Mucosa of rectum (tissue), 2 donors: ENCODE data around the gene ARHGEF7.

Experiments used
- H3K27ac ChIP-seq, 2 donors: one replicate each; pipeline ENCODE4 v1.7.0; 2013; ENCODE audit warnings: inconsistent platforms in 2 of 2, low read depth in 2 of 2, low read length in 2 of 2
- H3K27me3 ChIP-seq, 2 donors: one replicate each; pipeline ENCODE4 v1.7.0; 2013; ENCODE audit warnings: low read length in 2 of 2; ENCODE audit not compliant: control insufficient read depth in 2 of 2, insufficient read depth in 2 of 2
- H3K36me3 ChIP-seq, 2 donors: one replicate each; pipeline ENCODE4 v1.7.0; 2013; ENCODE audit warnings: low read length in 2 of 2; ENCODE audit not compliant: control insufficient read depth in 2 of 2, insufficient read depth in 2 of 2
- H3K4me1 ChIP-seq, 2 donors: one replicate each; pipeline ENCODE4 v1.7.0; 2013; ENCODE audit warnings: low read length in 2 of 2, mild to moderate bottlenecking in 1 of 2; ENCODE audit not compliant: control insufficient read depth in 2 of 2, insufficient read depth in 2 of 2
- H3K4me3 ChIP-seq, 2 donors: one replicate each; pipeline ENCODE4 v1.7.0; 2013; ENCODE audit warnings: low read length in 2 of 2
- H3K9ac ChIP-seq, 2 donors: one replicate each; pipeline ENCODE4 v1.7.0; 2013; ENCODE audit warnings: low read length in 2 of 2, low read depth in 1 of 2, mild to moderate bottlenecking in 1 of 2
- H3K9me3 ChIP-seq, 2 donors: one replicate each; pipeline ENCODE4 v1.7.0; 2013; ENCODE audit warnings: low read length in 2 of 2; ENCODE audit not compliant: control insufficient read depth in 2 of 2
- donor health status: healthy.
- donor health status: Normal muscosa, but diverticular disease.

Gene ARHGEF7

DNA sequence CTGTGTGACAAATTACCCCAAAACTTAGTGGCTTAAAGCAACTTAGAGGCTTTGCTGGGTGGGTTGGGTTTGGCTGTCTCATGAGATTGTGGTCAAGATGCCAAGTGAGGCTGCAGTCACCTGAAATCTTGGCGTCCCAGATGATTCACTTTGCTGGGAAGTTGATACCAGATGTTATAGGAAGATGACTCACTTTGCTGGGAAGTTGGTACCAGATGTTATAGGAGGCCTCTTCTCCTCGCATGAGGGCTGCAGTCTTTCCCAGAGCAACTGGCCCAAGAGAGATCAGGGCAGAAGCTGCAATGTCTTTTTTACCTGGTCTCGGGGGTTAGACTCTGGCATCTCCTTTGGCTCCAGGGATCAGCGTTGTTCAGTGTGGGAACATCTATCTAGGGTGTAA lies 222.1 kb downstream of the ARHGEF7 start:
- Histone ChIP-seq H3K4me1 (no peaks in the 10 kb centered on the region), H3K9ac (no peak overlapping the region), H3K36me3 (no peaks in the 10 kb centered on the region), H3K27ac (no peak overlapping the region), H3K9me3 (no peaks in the 10 kb centered on the region), H3K27me3 (no peaks in the 10 kb centered on the region), H3K4me3 (no peak overlapping the region)

DNA sequence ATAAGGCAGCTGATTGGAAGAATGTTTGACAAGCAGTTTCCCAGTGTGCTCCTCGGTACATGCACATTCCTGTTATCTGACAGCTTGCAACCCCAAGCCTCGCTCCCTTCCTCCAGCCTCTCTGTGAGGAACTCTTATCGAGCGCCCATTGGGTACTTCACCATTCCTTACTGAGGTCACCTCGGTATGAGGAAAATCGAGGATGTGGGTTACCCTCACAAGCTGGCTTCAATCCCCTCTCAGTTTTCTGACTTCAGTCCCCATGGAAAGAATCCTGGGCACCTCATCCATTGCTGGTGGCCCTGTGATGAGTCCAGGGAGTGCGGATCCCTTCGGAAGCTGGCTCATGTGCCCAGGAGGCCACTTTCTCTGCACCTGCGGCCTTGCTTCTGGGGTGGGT lies 222.6 kb downstream of the ARHGEF7 start:
- H3K36me3 ChIP-seq = no peaks in the 10 kb centered on the region
- no peaks in the 10 kb centered on the region for H3K4me1 ChIP-seq
- H3K4me3 ChIP-seq = no peak overlapping the region
- H3K9ac ChIP-seq = no peak overlapping the region
- H3K27ac ChIP-seq = no peak overlapping the region
- H3K9me3 ChIP-seq = no peaks in the 10 kb centered on the region
- no peaks in the 10 kb centered on the region for H3K27me3 ChIP-seq

DNA sequence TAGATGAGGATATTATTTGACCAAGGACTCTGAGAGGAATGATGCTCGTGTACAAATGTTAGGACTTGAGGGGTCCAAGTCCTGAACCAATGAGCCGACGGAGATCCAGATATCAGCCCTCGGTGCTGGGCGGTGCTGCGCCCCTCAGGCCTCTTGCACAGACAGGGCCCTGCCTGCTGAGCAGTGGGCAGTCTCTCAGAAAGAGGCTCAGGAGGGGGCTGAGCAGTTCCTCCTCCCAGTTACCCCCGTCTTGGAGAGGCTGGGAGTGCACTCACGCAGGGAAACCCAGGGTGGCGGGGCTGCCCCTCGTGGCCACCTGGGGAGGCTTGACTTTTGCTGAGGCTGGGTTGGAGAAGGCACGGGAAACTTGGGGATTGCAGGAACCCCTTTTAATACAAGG lies 223.7 kb downstream of the ARHGEF7 start:
- Histone ChIP-seq H3K9ac (no peak overlapping the region), H3K4me3 (no peak overlapping the region), H3K27me3 (no peaks in the 10 kb centered on the region), H3K9me3 (no peaks in the 10 kb centered on the region), H3K4me1 (no peaks in the 10 kb centered on the region), H3K27ac (no peak overlapping the region), H3K36me3 (no peaks in the 10 kb centered on the region)

DNA sequence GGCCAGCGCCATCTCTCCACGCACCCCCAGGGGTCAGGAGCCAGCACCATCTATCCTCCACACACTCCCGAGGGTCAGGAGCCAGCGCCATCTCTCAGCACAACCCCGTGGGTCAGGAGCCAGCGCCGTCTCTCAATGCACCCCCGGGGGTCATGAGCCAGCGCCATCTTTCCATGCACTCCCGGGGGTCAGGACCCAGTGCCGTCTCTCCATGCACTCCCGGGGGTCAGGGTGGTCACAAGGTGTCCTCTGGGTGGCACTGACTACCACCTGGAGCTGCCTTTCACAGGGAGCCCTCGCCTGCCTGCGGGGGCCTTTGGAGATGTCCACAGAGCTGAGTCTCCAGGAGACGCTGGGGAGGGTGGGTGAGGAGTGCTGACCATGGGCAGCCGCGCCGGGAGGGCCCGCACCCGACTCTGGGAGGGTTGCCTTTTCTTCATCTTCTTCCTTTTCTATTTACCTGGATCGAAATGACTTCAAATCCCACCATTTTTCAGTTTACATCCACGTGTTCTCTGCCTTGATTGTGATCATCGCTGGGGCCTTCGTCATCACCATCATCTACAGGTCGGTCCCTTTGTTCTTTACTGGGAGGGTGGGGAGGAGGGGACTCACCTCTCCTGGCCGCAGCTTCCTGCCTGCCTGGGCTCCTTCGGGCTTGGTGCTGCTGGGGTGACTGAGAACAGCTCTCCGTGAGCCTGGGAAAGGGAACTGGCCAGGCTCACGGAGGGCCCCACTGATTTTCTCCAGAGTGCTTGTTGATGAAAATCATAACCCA lies 224.4 kb downstream of the ARHGEF7 start:
- Histone ChIP-seq H3K27me3 (no peaks in the 10 kb centered on the region), H3K9me3 (no peaks in the 10 kb centered on the region), H3K36me3 (no peaks in the 10 kb centered on the region), H3K9ac (no peak overlapping the region), H3K4me1 (no peaks in the 10 kb centered on the region), H3K4me3 (no peak overlapping the region), H3K27ac (no peak overlapping the region)

- H3K4me1 ChIP-seq = no peaks in the 10 kb centered on the region
- H3K27me3 ChIP-seq = no peaks in the 10 kb centered on the region
- no peak overlapping the region for H3K9ac ChIP-seq
- no peak overlapping the region for H3K4me3 ChIP-seq
- H3K36me3 ChIP-seq = no peaks in the 10 kb centered on the region
- no peaks in the 10 kb centered on the region for H3K9me3 ChIP-seq
- H3K27ac ChIP-seq = no peak overlapping the region
These were observed 226.8 kb downstream of the ARHGEF7 start for GRCh38 chr13:111341886-111342285.

- H3K27me3 ChIP-seq = no peaks in the 10 kb centered on the region
These were observed 227.6 kb downstream of the ARHGEF7 start for GRCh38 chr13:111342721-111343120.

GRCh38 chr13:111343186-111343805 lies 228.2 kb downstream of the ARHGEF7 start:
- no peaks in the 10 kb centered on the region for H3K9me3 ChIP-seq
- no peak overlapping the region for H3K27ac ChIP-seq
- no peaks in the 10 kb centered on the region for H3K36me3 ChIP-seq
- no peak overlapping the region for H3K4me3 ChIP-seq
- no peaks in the 10 kb centered on the region for H3K27me3 ChIP-seq
- H3K4me1 ChIP-seq = no peaks in the 10 kb centered on the region
- H3K9ac ChIP-seq = no peak overlapping the region

More at GRCh38 chr13:111342721-111343120, 227.6 kb downstream of the ARHGEF7 start:
- Histone ChIP-seq H3K36me3 (no peaks in the 10 kb centered on the region), H3K4me3 (no peak overlapping the region), H3K9me3 (no peaks in the 10 kb centered on the region), H3K4me1 (no peaks in the 10 kb centered on the region), H3K27ac (no peak overlapping the region), H3K9ac (no peak overlapping the region)

DNA sequence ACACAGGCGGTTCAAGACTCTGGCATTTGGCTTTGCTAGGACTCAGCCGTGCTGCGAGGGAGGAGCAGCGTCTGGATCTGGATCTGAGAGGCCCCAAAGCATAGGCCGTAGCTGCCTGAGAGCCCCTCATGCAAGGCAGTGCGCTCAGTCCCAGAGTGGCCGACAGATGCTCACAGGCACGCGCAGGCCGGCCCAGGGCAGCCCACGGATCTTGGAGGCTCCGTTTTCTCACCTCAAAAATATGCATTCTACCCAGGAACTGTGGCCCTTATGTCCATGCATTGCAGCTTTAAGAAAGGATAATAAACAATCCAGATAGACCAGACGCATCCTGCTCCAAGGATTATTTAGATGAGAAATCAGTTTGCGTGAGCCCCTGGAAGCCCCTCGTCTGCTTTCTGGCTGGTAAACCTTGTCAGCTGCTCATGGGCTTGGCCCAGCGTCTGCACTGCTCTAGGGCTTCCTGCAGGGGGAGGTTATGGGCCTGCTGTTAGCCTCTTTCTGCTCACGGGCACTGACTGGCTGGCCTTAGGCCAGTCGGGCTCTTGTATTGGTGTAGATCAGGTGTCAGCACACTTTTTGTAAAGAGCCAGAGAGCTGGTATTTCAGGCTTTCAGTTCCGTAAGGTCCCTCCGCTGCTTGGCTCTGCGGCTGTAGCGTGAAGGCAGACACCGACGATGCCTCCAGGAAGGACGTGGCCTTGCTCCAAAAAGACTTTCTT lies 229.5 kb downstream of the ARHGEF7 start:
- Histone ChIP-seq H3K9ac (no peak overlapping the region), H3K4me3 (no peak overlapping the region), H3K27ac (no peak overlapping the region), H3K9me3 (no peaks in the 10 kb centered on the region), H3K36me3 (no peaks in the 10 kb centered on the region), H3K27me3 (no peaks in the 10 kb centered on the region), H3K4me1 (no peaks in the 10 kb centered on the region)

GRCh38 chr13:111345682-111346081 lies 230.6 kb downstream of the ARHGEF7 start:
- Histone ChIP-seq H3K4me1 (no peaks in the 10 kb centered on the region), H3K36me3 (no peaks in the 10 kb centered on the region), H3K27ac (no peak overlapping the region), H3K27me3 (no peaks in the 10 kb centered on the region), H3K4me3 (no peak overlapping the region), H3K9ac (no peak overlapping the region), H3K9me3 (no peaks in the 10 kb centered on the region)

DNA sequence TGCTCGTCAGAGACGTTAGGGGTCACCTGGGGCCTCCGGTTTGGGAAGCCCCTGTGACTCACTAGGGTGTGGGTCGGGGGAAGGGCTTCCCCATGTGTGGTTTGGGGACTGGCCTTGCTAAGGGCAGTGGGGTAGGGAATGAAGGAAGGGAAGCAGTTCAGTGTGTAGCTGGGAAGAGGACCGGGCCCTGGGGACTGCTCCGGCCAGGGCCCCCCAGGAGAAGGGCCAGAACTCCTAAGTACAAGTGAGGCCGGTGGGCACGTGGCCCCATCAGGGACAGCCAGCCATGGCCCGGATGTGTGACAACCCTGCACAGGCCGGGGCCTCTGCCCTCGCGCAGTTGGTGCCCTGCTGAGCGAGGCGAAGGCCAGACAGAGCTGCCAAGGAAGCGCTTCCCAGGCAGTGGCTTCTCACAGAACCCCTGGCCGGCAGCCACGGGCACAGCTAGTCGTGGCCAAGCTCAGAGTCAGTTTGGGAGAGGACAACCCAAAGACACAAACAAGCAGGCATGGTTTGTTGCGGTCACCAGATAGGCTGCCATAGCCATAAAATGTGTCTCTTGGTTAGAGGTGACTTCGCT lies 231.1 kb downstream of the ARHGEF7 start:
- no peaks in the 10 kb centered on the region for H3K4me1 ChIP-seq
- H3K9ac ChIP-seq = no peak overlapping the region
- H3K9me3 ChIP-seq = no peaks in the 10 kb centered on the region
- H3K27ac ChIP-seq = no peak overlapping the region
- no peaks in the 10 kb centered on the region for H3K27me3 ChIP-seq
- H3K36me3 ChIP-seq = no peaks in the 10 kb centered on the region
- no peak overlapping the region for H3K4me3 ChIP-seq
